ENCODE measurements around the gene CPT1C.
A peak's percentile ranks its signal among the peaks of the same experiment; 100 is the strongest.

The CPT1C gene

DNA sequence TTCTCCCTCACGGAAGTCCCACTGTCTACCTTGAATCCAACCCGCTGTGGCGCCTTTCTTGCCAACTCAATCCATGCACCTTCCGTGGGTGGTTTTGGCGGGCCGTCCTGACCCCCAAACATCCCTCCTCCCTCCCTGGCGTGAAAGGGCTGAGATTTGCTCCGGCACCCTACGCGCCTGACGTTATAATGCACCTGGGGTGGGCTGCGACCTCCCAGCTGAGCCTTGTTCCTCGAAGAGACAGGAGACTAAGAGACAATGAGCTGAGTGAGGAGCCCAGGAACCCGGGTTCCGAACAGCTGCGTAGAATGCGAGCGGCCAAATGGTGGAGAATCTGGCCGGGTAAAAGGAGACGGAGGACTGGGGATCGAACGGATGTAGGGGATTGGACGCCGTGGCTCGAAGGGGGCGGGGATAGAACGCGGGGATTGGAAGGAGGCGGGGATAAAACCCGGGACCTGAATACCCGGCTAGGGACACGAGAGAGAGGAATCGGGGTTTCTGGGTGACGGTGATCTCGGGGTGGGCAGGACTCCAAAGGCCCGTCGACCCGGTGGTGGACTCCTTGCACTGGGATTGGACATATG lies at the start of gene CPT1C:
Gene CPT1C, plus strand, starts transcription at position 461 of the 587 bp plus-strand sequence. CDS start 1,137 bp downstream, outside the sequence.
- no peak for DNase-seq (ENCODE audit: low read depth)

DNA sequence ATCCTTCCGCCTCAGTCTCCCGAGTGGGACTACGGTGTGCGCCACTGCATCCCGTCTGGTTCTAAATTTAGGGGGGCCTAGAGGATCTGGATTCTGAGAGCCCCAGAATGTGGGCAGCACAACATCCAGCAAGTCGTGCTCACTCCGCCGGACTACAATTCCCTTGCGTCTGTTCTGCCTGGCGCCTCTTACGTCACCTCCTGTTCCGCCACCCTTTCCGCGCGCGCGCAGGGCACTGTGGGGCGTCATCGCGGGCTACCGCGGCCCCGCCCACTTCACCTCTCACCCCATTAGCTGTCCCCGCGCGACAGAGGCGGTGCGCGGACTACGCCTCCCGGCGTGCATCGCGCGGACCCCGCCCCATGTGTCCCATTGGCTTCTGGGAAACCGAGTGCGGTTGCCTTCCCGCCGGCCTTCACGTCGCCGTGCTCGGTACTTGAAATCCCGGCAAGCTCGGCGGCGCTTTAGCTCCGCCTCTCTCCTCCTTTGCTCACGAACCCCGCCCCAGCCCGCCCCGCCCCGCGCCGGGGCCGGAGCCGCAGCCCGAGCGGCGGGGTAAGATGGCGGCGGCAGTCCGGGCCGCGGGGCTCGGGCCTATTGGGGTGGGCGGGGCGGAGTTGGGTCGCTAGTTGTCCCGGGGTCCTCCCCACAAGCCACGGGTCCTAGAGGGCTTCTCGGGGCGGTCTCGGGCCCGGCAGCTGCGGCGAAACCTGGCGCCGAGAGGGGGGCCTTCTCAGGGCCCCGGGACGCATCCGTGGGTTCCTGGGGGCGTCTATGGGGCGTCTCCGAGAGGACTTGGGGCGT lies 49.0 kb upstream of the CPT1C start, which contains the start of gene SCAF1:
Gene SCAF1, plus strand, starts transcription at position 522 of the 804 bp plus-strand sequence. CDS start 2,818 bp downstream, outside the sequence.
- DNase-seq (ENCODE audit: low read depth), result peak; percentile 95

DNA sequence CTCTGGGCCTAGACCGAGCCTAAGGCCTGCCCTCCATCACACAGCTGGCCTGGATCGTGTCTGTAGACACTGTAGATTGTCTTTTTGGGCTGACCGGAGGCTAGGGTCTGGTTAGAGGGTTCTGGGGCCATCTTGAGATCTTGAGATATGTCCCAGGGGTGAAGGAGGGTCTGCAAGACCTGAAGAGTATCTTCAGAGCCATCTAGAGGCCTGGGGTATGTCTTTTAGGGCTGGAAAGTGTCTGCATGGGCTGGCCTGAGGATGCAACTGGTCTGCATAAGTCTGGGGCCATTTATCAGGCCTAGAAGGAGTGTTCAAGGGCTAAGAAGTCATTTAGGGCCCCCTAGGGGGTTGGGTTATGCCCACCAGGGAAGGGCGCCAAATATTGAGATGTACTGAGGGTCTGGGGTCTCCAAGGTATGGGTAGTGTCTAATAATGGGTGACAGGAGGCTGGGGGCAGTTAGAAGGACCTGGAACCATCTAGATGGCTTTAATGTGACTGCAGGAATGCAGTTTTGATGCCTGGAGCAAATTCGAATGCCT lies 48.4 kb upstream of the CPT1C start:
- no peak for DNase-seq (ENCODE audit: low read depth)

DNA sequence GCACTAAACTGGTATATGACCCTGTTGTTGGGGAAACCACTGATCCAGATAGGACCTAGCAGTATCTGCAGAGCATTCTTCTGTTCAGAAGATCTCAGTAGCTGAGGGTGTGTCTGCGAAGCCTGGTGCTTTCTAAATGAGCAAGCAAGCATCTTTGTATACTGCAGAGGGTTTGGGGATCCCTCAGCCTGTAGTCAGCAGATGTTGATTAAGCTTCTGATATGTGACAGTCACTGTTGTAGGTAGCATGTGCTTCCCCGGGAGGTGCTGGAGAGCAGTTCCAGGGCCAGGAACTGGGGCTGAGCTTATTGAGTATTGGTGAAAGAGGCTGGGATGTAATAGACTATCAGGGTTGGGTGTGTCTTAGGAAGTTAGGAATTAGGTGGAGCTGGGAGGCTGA lies 47.5 kb upstream of the CPT1C start:
- no peak for DNase-seq (ENCODE audit: low read depth)

DNA sequence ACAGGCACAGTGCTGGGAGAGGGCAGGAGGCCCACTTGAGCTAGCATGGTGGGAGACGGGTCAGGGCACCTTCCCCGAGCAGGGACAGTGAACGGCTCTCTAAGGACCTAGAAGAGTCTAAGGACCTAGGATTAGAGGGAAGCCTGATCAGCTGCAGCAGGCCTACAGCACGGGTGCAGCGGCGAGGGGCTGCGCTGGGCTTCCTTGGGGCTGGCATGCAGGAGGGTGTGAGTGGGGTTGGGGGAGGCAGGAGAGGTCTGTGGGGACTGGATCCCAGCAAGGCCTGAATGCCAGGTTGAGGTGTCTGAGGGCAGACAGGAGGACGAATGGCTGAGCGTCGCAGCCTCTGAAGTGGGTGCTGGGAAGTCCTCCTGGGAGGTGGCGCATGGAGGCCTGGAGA lies 45.3 kb upstream of the CPT1C start:
- no peak for DNase-seq (ENCODE audit: low read depth)

DNA sequence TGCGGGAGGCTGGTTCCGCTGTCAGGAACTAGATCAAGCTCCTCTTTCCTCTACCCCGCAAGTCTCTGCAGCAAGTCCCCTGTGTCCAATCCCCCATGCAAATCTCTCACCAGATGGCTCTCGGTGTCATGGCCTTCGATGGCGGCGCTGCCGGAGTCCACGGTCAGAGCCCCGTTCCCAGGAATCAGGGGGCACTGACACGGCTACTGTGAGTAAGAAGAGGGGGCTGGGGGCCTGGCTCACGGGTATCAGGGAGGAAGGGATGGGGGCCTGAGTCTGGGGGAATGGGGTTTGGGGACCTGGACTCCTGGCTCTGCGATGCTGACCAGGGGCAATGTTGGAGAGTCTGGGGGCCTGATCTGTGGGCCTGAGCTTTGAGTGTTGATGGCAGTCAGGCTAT lies 44.9 kb upstream of the CPT1C start:
- no peak for DNase-seq (ENCODE audit: low read depth)

DNA sequence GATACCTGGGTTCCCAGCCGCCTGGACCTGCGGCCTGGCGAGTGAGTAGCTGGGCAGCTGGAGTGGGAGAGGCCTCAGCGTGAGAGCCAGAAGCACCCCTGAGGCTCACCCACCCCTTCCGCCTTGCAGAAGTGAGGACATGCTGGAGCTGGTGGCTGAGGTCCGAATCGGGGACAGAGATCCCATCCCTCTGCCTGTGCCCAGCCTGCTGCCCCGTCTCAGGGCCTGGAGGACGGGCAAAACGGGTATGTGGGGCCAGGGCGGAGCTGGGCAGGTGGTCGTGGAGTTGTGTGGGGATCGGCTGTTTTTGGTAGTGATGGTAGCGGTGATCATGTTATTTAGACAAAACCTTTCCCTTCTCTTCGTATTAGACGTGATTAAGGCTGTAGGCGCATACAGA lies 44.3 kb upstream of the CPT1C start:
- DNase-seq (ENCODE audit: low read depth), result no peak

DNA sequence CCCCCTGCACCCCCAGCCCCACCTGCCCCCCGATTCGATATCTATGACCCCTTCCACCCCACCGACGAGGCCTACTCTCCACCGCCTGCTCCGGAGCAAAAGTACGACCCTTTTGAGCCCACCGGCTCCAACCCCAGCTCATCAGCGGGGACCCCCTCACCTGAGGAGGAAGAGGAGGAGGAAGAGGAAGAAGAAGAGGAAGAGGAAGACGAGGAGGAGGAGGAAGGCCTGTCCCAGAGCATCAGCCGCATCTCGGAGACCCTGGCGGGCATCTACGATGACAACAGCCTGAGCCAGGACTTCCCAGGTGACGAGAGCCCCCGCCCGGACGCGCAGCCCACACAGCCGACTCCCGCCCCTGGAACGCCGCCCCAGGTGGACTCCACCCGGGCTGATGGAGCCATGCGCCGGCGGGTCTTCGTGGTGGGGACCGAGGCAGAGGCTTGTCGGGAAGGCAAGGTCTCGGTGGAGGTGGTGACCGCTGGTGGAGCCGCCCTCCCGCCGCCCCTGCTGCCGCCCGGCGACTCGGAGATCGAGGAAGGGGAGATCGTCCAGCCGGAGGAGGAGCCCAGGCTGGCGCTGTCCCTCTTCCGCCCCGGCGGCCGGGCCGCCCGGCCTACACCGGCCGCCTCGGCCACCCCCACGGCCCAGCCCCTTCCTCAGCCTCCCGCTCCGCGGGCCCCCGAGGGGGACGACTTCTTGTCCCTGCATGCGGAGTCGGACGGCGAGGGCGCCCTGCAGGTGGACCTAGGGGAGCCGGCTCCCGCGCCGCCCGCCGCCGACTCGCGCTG lies 39.7 kb upstream of the CPT1C start:
- DNase-seq (ENCODE audit: low read depth), result no peak

DNA sequence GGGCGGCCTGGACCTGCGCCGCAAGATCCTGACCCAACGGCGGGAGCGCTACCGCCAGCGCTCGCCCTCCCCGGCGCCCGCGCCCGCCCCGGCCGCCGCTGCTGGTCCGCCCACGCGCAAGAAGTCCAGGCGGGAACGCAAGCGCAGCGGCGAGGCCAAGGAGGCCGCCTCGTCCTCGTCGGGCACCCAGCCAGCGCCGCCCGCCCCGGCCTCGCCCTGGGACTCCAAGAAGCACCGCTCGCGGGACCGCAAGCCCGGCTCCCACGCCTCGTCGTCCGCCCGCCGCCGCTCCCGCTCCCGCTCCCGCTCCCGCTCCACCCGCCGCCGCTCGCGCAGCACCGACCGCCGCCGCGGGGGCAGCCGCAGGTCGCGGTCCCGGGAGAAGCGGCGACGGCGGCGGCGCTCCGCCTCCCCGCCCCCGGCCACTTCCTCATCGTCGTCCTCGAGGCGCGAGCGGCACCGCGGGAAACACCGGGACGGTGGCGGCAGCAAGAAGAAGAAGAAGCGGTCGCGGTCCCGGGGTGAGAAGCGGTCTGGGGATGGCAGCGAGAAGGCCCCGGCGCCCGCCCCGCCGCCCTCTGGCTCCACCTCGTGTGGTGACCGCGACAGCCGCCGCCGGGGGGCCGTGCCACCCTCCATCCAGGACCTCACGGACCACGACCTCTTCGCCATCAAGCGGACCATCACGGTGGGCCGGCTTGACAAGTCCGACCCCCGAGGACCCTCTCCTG lies 38.9 kb upstream of the CPT1C start:
- no peak for DNase-seq (ENCODE audit: low read depth)

DNA sequence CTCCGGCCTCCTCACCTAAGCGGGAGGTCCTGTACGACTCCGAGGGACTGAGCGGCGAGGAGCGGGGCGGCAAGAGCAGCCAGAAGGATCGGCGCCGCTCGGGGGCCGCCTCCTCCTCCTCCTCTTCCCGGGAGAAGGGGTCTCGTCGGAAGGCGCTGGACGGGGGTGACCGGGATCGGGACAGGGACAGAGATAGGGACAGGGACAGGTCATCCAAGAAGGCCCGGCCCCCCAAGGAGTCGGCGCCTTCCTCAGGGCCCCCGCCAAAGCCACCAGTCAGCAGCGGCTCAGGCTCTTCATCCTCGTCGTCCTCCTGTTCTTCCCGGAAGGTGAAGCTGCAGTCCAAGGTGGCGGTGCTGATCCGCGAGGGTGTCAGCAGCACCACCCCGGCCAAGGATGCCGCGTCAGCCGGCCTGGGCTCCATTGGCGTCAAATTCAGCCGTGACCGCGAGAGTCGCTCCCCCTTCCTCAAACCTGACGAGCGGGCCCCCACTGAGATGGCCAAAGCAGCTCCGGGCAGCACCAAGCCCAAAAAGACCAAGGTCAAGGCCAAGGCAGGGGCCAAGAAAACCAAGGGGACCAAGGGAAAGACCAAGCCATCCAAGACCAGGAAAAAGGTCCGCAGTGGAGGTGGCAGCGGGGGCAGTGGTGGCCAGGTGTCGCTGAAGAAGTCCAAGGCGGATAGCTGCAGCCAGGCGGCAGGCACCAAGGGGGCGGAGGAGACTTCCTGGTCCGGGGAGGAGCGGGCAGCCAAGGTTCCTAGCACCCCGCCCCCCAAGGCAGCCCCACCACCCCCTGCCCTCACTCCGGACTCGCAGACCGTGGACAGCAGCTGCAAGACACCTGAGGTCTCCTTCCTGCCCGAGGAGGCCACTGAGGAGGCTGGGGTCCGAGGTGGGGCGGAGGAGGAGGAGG lies 38.1 kb upstream of the CPT1C start:
- no peak for DNase-seq (ENCODE audit: low read depth)

DNA sequence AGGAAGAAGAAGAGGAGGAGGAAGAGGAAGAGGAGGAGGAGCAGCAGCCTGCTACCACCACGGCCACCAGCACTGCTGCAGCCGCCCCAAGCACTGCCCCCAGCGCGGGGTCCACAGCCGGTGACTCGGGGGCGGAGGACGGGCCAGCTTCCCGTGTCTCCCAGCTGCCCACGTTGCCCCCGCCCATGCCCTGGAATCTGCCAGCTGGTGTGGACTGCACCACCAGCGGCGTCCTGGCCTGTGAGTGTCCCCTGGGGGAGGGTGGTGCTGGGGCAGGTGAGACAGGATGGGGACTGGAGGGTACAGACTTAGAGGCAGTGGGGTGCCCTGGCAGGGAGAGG lies 37.5 kb upstream of the CPT1C start:
- no peak for DNase-seq (ENCODE audit: low read depth)

DNA sequence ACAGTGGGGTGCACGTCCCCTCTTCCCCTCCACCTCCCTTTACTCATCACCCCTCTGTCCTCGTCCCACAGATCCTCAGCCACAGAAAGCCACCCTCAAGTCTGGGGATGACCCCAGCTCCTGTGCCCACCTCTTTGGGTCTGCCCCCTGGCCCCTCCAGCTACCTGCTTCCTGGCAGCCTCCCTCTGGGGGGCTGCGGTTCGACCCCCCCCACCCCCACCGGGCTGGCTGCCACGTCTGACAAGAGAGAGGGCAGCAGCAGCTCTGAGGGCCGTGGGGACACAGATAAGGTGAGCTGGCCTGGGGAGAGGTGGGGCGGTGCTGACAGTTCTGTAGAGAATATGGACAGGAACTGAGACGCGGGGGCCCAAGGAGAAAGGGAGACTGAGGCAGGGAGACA lies 36.3 kb upstream of the CPT1C start:
- DNase-seq (ENCODE audit: low read depth), result no peak

DNA sequence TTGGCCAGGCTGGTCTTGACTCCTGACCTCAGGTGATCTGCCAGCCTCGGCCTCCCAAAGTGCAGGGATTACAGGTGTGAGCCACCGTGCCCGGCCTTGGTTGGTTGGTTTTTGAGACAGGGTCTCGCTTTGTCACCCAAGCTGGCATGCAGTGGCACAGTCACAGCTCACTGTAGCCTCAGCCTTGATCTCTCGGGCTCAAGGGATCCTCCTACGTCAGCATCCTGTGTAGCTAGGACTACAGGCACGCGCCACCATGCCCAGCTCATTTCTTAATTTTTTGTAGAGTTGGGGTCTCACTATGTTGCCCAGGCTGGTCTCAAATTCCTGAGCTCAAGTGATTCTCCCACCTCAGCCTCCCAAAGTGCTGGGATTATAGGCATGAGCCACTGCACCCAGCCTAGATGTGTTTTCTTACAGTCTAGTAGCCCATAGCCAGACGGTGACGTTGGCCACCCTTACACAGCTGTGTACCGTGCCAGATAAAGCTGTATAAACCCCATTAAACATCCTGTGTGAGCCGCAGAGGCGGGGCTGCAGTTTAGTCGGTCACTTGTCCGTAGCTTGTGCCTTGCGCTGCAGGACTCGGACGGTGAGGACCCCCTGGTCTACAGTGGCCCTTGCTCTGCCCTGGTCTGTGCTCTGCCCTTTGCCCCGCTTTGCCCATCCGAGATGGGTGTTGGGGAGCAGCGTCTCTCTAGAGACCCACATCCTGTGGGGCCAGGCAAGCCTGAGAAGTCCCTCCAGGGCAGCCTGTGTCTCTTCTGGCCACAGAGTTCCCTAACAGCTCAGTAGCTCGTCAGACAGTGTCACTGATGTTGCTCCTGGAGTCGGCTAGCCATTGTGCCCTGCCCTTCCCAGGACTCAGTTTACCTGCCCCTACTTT lies 35.1 kb upstream of the CPT1C start:
- DNase-seq (ENCODE audit: low read depth), result no peak

DNA sequence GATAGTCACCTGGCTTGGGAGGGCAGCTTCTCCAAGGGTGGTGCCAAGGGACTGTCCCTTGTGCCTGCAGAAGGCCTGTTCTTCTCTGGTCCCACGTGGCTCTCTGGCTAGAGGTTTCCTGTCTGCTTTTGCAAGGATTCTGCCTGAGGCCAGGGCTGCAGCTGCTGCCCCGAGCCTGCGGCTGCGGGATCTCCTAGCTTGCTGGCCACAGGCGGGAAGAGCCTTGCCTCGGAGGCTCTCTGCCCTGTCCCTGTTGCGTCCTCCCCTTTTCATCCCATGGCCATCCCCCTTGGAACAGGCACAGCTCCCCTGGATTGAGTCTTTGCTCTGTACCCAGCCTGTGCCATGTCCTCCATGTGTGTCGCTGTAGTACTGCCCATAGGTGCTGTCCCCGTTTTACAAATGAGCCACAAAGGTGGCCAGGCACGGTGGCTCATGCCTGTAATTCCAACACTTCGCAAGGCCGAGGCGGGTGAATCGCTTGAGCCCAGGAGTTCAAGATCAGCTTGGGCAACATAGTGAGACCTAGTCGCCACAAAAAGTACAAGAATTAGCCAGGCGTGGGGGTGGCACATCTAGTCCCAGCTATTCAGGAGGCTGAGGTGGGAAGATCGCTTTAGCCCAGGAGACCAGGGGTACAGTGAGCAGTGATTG lies 34.3 kb upstream of the CPT1C start:
- no peak for DNase-seq (ENCODE audit: low read depth)

DNA sequence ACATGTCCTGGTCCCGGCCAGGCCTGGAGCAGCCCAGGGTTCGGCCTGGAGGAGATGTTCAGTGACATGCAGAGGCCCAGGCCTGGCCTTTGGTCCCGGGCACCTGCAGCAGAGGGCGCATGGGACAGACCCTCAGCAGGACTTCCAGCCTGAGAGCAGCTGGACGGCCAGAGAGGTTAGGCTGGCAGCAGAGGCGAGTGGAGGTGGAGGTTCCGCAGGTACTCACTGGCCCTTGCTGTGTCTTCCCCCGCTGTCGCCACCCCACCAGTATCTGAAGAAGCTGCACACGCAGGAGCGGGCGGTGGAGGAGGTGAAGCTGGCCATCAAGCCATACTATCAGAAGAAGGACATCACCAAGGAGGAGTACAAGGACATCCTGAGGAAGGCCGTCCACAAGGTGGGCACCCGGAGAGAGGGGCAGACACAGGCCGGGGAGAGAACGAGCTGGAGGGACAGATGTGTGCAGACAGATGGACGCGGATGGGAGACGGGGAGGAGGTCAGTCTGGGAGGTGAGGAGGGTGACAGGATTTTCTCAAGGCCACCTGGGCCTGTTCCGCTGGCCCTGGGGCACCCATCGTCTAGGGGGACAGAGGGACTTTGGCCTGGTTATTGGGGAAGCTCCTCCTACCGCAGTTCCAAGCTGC lies 33.3 kb upstream of the CPT1C start:
- DNase-seq (ENCODE audit: low read depth), result no peak

DNA sequence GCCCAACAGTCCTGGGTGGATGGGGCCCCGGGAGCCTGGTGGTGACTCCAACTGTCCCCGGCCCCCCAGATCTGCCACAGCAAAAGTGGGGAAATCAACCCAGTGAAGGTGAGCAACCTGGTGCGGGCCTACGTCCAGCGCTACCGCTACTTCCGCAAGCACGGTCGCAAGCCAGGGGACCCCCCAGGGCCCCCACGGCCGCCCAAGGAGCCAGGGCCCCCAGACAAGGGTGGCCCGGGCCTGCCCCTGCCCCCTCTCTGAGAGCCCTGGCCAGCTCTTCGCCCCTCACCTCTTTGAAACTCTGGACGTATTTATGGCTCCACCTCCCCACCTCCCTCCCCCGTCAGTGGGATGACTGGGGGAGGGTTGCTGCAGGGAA lies 32.8 kb upstream of the CPT1C start:
- no peak for DNase-seq (ENCODE audit: low read depth)

DNA sequence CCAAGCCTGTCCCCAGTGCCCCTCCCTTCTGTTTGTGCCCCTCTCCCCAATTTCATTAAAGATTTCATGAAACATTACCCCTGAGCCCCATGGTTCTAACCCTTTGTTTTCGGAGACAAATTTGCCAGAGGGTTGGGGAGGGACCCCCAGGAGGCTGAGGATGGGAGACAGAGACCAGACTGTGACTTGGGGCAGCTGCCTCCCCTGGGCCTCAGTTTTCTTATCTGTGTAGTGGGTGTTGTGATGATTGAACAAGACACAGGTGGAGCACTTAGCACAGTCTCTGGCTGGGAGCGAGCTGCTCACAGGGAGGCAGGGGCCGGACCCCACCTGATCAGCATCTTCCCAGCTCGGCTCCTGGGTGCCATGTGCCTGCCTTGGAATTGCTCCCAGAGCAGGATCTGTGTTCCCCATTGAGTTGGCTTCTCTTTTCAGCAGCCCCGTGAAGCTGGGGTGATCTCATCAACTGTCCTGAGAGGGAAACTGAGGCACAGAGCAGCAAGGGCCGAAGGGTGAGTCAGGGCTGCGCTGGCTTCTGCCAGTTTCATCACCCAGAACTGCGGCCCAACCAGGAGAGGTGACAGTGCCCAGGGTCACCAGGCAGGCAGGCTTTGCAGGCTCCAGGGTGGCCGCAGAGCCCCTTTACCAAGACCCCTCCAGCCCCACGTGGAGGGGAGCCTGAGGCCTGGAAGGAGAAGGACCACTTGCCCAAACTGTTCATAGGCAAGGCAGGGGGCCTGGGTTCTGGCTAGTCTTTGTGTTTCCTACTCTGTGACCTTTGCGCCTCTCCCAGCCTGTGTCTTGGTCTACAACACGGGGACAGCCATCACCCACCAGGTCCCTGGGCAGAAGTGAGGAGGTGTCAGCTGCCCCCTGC lies 32.1 kb upstream of the CPT1C start:
- DNase-seq (ENCODE audit: low read depth), result no peak

Data from stimulated activated CD8-positive, alpha-beta memory T cell treated with anti-CD3 and anti-CD28 coated beads, Interleukin-15, amount 100 ng/mL, for 24 hours (primary cell).